ENCODE measurements around the gene PAPLN.

The PAPLN gene

GRCh38 chr14:73248108-73248868 lies 11.0 kb downstream of the PAPLN start:
- DNase-seq: no peak

- DNase-seq: no peak
Observed at GRCh38 chr14:73249108-73249507, 11.8 kb downstream of the PAPLN start.

GRCh38 chr14:73249564-73250316 lies 12.4 kb downstream of the PAPLN start:
- DNase-seq: no peak

- DNase-seq: no peak
Observed at GRCh38 chr14:73250317-73250713, 13.0 kb downstream of the PAPLN start.

- no peak for DNase-seq
Observed at GRCh38 chr14:73250781-73251500, 13.6 kb downstream of the PAPLN start.

- DNase-seq: no peak
Observed at GRCh38 chr14:73251516-73252215, 14.4 kb downstream of the PAPLN start.

GRCh38 chr14:73252491-73253322 lies 15.4 kb downstream of the PAPLN start:
- DNase-seq: no peak

GRCh38 chr14:73253323-73253610 lies 16.0 kb downstream of the PAPLN start:
- no peak for DNase-seq

GRCh38 chr14:73253721-73254120 lies 16.4 kb downstream of the PAPLN start:
- no peak for DNase-seq

GRCh38 chr14:73254247-73255004 lies 17.1 kb downstream of the PAPLN start:
- DNase-seq: no peak

GRCh38 chr14:73255005-73255400 lies 17.7 kb downstream of the PAPLN start:
- DNase-seq: no peak

- DNase-seq: no peak
Observed at GRCh38 chr14:73255693-73256225, 18.5 kb downstream of the PAPLN start.

GRCh38 chr14:73258076-73258475 lies 20.8 kb downstream of the PAPLN start:
- no peak for DNase-seq

GRCh38 chr14:73258845-73259611 lies 21.7 kb downstream of the PAPLN start:
- DNase-seq: no peak

GRCh38 chr14:73259837-73260236 lies 22.5 kb downstream of the PAPLN start:
- DNase-seq: no peak

GRCh38 chr14:73260574-73260973 lies 23.3 kb downstream of the PAPLN start:
- DNase-seq: no peak

- no peak for DNase-seq
Observed at GRCh38 chr14:73261075-73261474, 23.8 kb downstream of the PAPLN start.

GRCh38 chr14:73261520-73262426 lies 24.5 kb downstream of the PAPLN start:
- DNase-seq: no peak

- no peak for DNase-seq
Observed at GRCh38 chr14:73262427-73263183, 25.3 kb downstream of the PAPLN start.
